Measurements from ENCODE around the gene PFKP.

The PFKP gene

DNA sequence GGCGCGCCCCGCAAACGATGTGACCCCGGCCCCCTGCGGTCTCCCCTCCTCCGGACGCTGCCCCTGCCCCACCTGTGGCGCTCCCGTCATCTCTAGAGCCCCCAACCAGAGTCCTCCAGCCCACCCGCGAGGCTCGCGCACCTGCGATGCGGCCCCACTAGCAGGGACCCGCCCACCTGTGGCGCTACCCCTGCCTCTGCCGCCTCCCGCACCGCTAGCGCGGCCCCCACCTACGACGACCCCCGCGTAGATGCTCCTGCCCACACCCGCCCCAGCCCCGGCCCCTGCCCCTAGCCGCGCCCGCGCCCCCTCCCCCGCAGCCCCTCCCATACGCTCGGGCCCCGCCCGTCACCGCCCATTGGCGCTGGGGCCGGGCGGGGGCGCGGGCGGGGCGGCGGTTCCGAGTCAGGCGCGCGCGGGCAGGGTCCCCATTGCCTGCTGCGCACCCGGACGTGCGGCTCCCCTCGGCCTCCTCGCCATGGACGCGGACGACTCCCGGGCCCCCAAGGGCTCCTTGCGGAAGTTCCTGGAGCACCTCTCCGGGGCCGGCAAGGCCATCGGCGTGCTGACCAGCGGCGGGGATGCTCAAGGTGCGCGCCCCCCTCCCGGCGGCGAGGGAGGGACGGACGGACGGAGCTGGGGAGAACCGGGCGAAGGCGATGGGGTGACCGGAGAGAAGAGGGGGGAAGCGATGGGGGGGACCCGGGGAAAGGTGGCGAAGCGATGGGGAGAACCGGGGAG, at the start of gene PFKP:
Gene PFKP, plus strand, starts transcription at position 431 of the 741 bp plus-strand sequence. Its CDS starts 48 bp downstream, at position 479.
- Histone ChIP-seq H3K9ac (ENCODE audit: low read depth in 1 of 2, low read length in 2 of 2) (peak within 1 kb of the TSS; percentile 56 to 89), H3K4me1 (ENCODE audit: control insufficient read depth in 2 of 2, insufficient read depth in 2 of 2, low read length in 2 of 2) (peaks cover 3 to 6% of the 10 kb centered on the region in 2 donors), H3K9me3 (ENCODE audit: control insufficient read depth in 2 of 2, low read length in 2 of 2) (no peaks in the 10 kb centered on the region), H3K36me3 (ENCODE audit: control insufficient read depth in 2 of 2, insufficient read depth in 2 of 2, low read length in 2 of 2) (no peaks in the 10 kb centered on the region), H3K4me3 (ENCODE audit: low read length in 2 of 2) (peak within 1 kb of the TSS; percentile 80 to 85), H3K27ac (ENCODE audit: low read depth in 2 of 2, low read length in 2 of 2) (peak within 1 kb of the TSS; percentile 16 to 76), H3K27me3 (ENCODE audit: control insufficient read depth in 2 of 2, insufficient read depth in 2 of 2, low read length in 2 of 2) (peaks cover 3% of the 10 kb centered on the region in 2 donors)

DNA sequence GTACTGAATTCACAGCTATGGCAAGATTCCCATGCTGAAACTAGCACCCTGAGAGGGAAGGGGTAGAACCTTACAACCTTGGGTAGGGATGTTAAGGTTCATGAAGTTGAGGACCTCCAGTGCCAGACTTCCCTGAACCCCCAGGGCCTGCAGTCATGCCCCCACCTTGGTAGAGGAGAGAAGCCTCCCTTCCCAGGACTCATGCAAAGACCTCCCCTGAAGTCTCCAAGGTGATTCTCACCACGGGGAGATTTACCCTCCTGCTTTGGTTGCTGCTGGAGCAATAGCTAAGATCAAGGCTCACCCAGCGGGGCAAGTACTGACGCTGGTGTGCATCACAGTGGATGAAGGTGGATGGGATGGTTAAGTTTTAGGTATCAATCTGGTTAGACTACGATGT, 49.1 kb upstream of the PFKP start:
- Histone ChIP-seq H3K4me1 (ENCODE audit: control insufficient read depth in 2 of 2, insufficient read depth in 2 of 2, low read length in 2 of 2) (peaks cover 0 to 8% of the 10 kb centered on the region in 2 donors), H3K27ac (ENCODE audit: low read depth in 2 of 2, low read length in 2 of 2) (no peak overlapping the region), H3K27me3 (ENCODE audit: control insufficient read depth in 2 of 2, insufficient read depth in 2 of 2, low read length in 2 of 2) (peaks cover 0 to 2% of the 10 kb centered on the region in 2 donors), H3K9me3 (ENCODE audit: control insufficient read depth in 2 of 2, low read length in 2 of 2) (no peaks in the 10 kb centered on the region), H3K36me3 (ENCODE audit: control insufficient read depth in 2 of 2, insufficient read depth in 2 of 2, low read length in 2 of 2) (no peaks in the 10 kb centered on the region), H3K4me3 (ENCODE audit: low read length in 2 of 2) (no peak overlapping the region), H3K9ac (ENCODE audit: low read depth in 1 of 2, low read length in 2 of 2) (no peak overlapping the region)

DNA sequence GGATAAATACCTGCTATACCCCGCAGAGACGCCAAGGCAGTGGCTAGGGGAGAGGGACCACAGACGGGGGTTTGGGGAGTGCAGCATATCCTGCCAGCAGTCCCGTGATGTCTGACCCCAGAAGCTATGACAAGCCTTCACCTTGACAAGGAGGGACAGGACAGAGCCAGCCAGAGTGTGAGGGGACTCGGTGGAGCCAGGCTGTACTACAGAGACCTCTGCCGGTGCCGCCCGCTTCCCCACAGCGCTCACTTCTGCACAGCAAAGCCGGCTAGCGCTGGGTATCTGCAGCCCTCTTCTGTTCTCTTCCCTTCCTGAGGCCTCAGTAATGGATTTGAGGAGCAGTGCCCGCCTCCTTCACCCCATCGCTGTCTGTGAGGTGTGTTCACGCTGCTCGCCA, 47.0 kb upstream of the PFKP start:
- Histone ChIP-seq H3K27ac (ENCODE audit: low read depth in 2 of 2, low read length in 2 of 2) (no peak overlapping the region), H3K9me3 (ENCODE audit: control insufficient read depth in 2 of 2, low read length in 2 of 2) (no peaks in the 10 kb centered on the region), H3K4me1 (ENCODE audit: control insufficient read depth in 2 of 2, insufficient read depth in 2 of 2, low read length in 2 of 2) (peaks cover 0 to 1% of the 10 kb centered on the region in 2 donors)

DNA sequence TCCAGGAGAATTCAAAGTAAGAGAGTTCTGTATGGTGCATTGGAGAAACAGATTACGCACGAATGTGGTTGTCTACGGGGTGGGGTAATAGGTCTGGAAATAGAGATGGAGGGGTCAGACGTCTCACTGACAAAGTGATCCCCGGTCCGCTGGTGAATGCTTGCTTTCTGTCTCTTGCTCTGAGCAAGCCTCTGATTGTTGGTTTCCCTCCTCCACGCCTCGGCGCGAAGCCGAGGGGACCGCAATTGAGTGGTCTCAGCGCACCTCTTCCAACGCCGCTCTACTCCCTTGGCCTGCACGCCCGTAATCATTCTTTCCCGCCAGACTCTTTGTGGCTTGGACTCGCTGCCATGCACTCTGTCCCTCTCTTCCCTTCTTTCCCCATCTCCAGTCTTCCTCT, 46.5 kb upstream of the PFKP start:
- Histone ChIP-seq H3K4me3 (ENCODE audit: low read length in 2 of 2) (no peak overlapping the region), H3K36me3 (ENCODE audit: control insufficient read depth in 2 of 2, insufficient read depth in 2 of 2, low read length in 2 of 2) (no peaks in the 10 kb centered on the region), H3K9me3 (ENCODE audit: control insufficient read depth in 2 of 2, low read length in 2 of 2) (no peaks in the 10 kb centered on the region), H3K9ac (ENCODE audit: low read depth in 1 of 2, low read length in 2 of 2) (no peak overlapping the region), H3K27me3 (ENCODE audit: control insufficient read depth in 2 of 2, insufficient read depth in 2 of 2, low read length in 2 of 2) (no peaks in the 10 kb centered on the region), H3K27ac (ENCODE audit: low read depth in 2 of 2, low read length in 2 of 2) (no peak overlapping the region), H3K4me1 (ENCODE audit: control insufficient read depth in 2 of 2, insufficient read depth in 2 of 2, low read length in 2 of 2) (no peaks in the 10 kb centered on the region)

More for the DNA sequence above, 47.0 kb upstream of the PFKP start:
- Histone ChIP-seq H3K36me3 (ENCODE audit: control insufficient read depth in 2 of 2, insufficient read depth in 2 of 2, low read length in 2 of 2) (no peaks in the 10 kb centered on the region), H3K4me3 (ENCODE audit: low read length in 2 of 2) (no peak overlapping the region), H3K27me3 (ENCODE audit: control insufficient read depth in 2 of 2, insufficient read depth in 2 of 2, low read length in 2 of 2) (no peaks in the 10 kb centered on the region), H3K9ac (ENCODE audit: low read depth in 1 of 2, low read length in 2 of 2) (no peak overlapping the region)

DNA sequence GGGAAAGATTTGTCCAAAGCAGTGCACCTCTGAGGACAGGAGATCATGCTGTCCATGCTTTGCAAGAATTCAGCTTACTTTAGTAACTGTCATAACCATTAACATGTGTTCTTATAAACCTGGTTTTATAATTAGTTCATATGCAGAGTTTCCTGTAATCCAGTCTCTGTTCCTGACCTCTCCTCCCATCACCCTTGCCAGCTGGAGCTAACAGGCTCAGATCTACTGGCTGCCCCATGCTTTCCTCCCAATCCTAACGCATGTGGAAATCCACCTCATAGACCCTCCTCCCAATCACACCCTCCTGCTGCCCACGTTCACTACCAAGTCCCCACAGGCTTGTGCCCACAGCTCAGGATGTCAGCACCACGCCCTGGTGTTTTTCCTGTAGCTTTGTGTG, 45.3 kb upstream of the PFKP start:
- Histone ChIP-seq H3K4me1 (ENCODE audit: control insufficient read depth in 2 of 2, insufficient read depth in 2 of 2, low read length in 2 of 2) (no peaks in the 10 kb centered on the region), H3K27me3 (ENCODE audit: control insufficient read depth in 2 of 2, insufficient read depth in 2 of 2, low read length in 2 of 2) (no peaks in the 10 kb centered on the region), H3K4me3 (ENCODE audit: low read length in 2 of 2) (no peak overlapping the region), H3K9ac (ENCODE audit: low read depth in 1 of 2, low read length in 2 of 2) (no peak overlapping the region), H3K27ac (ENCODE audit: low read depth in 2 of 2, low read length in 2 of 2) (no peak overlapping the region), H3K36me3 (ENCODE audit: control insufficient read depth in 2 of 2, insufficient read depth in 2 of 2, low read length in 2 of 2) (no peaks in the 10 kb centered on the region), H3K9me3 (ENCODE audit: control insufficient read depth in 2 of 2, low read length in 2 of 2) (no peaks in the 10 kb centered on the region)

DNA sequence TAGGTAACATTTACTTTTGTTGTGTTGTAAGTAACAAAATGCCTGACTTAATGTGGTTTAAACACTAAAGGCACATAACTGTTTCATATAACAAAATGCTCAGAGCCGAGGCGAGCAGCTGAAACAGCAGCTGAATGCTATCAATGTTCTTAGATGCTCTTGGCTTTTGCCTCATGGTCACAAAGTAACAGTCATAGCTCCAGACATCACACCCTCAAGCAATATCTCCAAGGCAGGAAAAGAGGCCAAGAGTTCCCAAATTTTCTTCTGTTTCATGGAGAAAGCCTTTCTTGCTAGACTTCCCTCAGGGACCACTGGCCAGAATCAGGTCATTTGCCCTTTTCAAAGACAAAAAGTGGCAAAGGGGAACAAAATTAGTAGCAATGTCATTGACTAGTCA, 43.5 kb upstream of the PFKP start:
- Histone ChIP-seq H3K27me3 (ENCODE audit: control insufficient read depth in 2 of 2, insufficient read depth in 2 of 2, low read length in 2 of 2) (no peaks in the 10 kb centered on the region), H3K9me3 (ENCODE audit: control insufficient read depth in 2 of 2, low read length in 2 of 2) (no peaks in the 10 kb centered on the region), H3K4me3 (ENCODE audit: low read length in 2 of 2) (no peak overlapping the region), H3K27ac (ENCODE audit: low read depth in 2 of 2, low read length in 2 of 2) (no peak overlapping the region), H3K36me3 (ENCODE audit: control insufficient read depth in 2 of 2, insufficient read depth in 2 of 2, low read length in 2 of 2) (no peaks in the 10 kb centered on the region), H3K9ac (ENCODE audit: low read depth in 1 of 2, low read length in 2 of 2) (no peak overlapping the region), H3K4me1 (ENCODE audit: control insufficient read depth in 2 of 2, insufficient read depth in 2 of 2, low read length in 2 of 2) (no peaks in the 10 kb centered on the region)

DNA sequence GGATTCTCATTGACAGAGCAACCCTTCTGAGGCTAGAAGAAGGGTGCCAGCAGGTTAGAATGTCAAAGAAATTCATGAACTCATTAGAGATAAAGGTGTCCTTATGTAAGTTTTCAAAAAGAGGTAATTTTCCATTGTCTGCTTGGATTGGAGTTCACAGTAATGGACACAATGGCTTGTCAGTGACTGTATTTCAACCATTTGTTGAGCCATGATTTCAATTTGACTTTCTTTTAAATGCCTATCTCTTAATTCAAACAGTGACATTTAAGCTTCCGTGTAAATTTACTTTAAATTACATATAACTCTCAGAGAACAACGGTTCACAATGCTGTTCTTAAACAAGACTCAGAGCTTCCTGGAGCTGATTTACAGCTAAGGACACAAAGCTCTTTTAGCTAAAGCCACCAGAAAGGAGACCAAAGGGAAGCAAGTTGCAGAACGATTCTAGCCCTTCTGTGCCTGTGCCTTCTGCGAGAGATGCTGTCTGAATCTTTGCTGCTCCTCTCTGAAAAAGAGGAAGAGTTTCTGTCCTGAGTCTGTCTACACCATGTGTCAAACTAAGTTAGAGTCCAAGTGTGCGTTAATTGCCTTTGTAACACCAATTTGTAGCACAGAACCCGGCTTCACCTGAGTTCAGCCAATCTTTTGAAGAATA, 42.2 kb upstream of the PFKP start:
- no peak overlapping the region for H3K4me3 ChIP-seq (ENCODE audit: low read length in 2 of 2)
- no peaks in the 10 kb centered on the region for H3K27me3 ChIP-seq (ENCODE audit: control insufficient read depth in 2 of 2, insufficient read depth in 2 of 2, low read length in 2 of 2)
- no peaks in the 10 kb centered on the region for H3K9me3 ChIP-seq (ENCODE audit: control insufficient read depth in 2 of 2, low read length in 2 of 2)
- H3K36me3 ChIP-seq (ENCODE audit: control insufficient read depth in 2 of 2, insufficient read depth in 2 of 2, low read length in 2 of 2) = no peaks in the 10 kb centered on the region
- no peaks in the 10 kb centered on the region for H3K4me1 ChIP-seq (ENCODE audit: control insufficient read depth in 2 of 2, insufficient read depth in 2 of 2, low read length in 2 of 2)
- H3K9ac ChIP-seq (ENCODE audit: low read depth in 1 of 2, low read length in 2 of 2) = no peak overlapping the region
- H3K27ac ChIP-seq (ENCODE audit: low read depth in 2 of 2, low read length in 2 of 2) = no peak overlapping the region

DNA sequence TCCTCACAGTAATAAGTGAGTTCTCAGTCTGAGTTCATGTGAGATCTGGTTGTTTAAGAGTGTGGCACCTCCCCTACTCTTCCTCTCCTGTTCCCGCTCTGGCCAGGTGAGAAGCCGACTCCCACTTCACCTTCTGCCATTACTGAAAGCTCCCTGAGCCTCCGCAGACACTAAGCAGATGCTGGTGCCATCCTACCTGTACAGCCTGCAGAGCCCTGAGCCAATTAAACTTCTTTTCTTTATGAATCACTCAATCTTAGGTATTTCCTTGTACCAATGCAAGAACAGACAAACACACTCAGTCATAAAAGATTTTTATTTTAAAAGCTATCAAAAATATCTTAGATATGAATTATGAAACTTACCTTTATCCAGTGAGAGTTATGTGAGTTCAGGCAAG, 39.5 kb upstream of the PFKP start:
- Histone ChIP-seq H3K27ac (ENCODE audit: low read depth in 2 of 2, low read length in 2 of 2) (no peak overlapping the region), H3K4me3 (ENCODE audit: low read length in 2 of 2) (no peak overlapping the region), H3K9me3 (ENCODE audit: control insufficient read depth in 2 of 2, low read length in 2 of 2) (no peaks in the 10 kb centered on the region), H3K9ac (ENCODE audit: low read depth in 1 of 2, low read length in 2 of 2) (no peak overlapping the region), H3K27me3 (ENCODE audit: control insufficient read depth in 2 of 2, insufficient read depth in 2 of 2, low read length in 2 of 2) (no peaks in the 10 kb centered on the region), H3K4me1 (ENCODE audit: control insufficient read depth in 2 of 2, insufficient read depth in 2 of 2, low read length in 2 of 2) (no peaks in the 10 kb centered on the region), H3K36me3 (ENCODE audit: control insufficient read depth in 2 of 2, insufficient read depth in 2 of 2, low read length in 2 of 2) (no peaks in the 10 kb centered on the region)

DNA sequence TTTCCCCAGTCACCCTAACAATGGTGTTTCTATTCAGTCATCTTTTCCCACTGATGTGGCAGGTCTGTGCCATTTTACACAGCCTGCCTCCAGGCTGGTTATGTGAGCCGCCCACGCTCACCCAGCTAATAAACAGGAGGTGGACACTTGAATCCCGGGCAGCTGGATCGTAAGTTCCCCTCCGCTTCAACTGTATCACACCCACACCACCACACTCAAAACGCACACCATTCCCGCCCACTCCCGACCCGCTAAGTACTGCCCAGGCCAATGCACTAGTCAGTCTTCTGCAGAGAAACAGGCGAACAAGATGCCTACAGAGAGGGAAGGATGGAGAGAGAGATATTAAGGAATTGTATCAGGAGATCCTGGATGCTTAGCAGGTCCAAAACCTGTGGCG, 38.9 kb upstream of the PFKP start:
- H3K4me1 ChIP-seq (ENCODE audit: control insufficient read depth in 2 of 2, insufficient read depth in 2 of 2, low read length in 2 of 2) = no peaks in the 10 kb centered on the region
- no peaks in the 10 kb centered on the region for H3K27me3 ChIP-seq (ENCODE audit: control insufficient read depth in 2 of 2, insufficient read depth in 2 of 2, low read length in 2 of 2)
- no peaks in the 10 kb centered on the region for H3K9me3 ChIP-seq (ENCODE audit: control insufficient read depth in 2 of 2, low read length in 2 of 2)
- H3K4me3 ChIP-seq (ENCODE audit: low read length in 2 of 2) = no peak overlapping the region
- no peak overlapping the region for H3K27ac ChIP-seq (ENCODE audit: low read depth in 2 of 2, low read length in 2 of 2)
- no peaks in the 10 kb centered on the region for H3K36me3 ChIP-seq (ENCODE audit: control insufficient read depth in 2 of 2, insufficient read depth in 2 of 2, low read length in 2 of 2)
- H3K9ac ChIP-seq (ENCODE audit: low read depth in 1 of 2, low read length in 2 of 2) = no peak overlapping the region

DNA sequence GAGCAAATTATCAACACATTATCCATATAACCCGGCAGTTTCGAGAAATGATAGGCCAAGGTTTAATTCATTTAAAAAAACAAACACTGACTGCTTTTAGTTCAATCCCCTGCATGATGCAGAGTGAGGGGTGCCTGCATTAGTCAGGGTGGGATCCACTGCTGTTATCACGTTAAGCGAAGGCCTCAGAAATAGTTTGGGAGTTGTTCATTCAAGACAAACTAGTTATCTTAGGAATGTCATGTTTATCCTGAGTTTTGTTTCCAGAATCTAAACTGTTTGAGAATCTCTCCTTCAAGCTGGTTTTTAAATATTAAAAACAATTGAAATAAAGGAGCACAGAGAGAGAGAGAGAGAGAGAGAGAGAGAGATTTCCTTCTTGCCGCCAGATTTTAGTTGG, 36.6 kb upstream of the PFKP start:
- Histone ChIP-seq H3K9me3 (ENCODE audit: control insufficient read depth in 2 of 2, low read length in 2 of 2) (no peaks in the 10 kb centered on the region), H3K4me1 (ENCODE audit: control insufficient read depth in 2 of 2, insufficient read depth in 2 of 2, low read length in 2 of 2) (no peaks in the 10 kb centered on the region), H3K36me3 (ENCODE audit: control insufficient read depth in 2 of 2, insufficient read depth in 2 of 2, low read length in 2 of 2) (no peaks in the 10 kb centered on the region), H3K4me3 (ENCODE audit: low read length in 2 of 2) (no peak overlapping the region), H3K27me3 (ENCODE audit: control insufficient read depth in 2 of 2, insufficient read depth in 2 of 2, low read length in 2 of 2) (no peaks in the 10 kb centered on the region), H3K9ac (ENCODE audit: low read depth in 1 of 2, low read length in 2 of 2) (no peak overlapping the region), H3K27ac (ENCODE audit: low read depth in 2 of 2, low read length in 2 of 2) (no peak overlapping the region)
